ENCODE measurements around the gene EMD. TPM values are rescaled to one million over a fixed set of nuclear protein-coding genes. Genes with fewer than 3 reads are reported as not detected.

The EMD gene
- total and polyA plus RNA-seq, 12 donors = 7.7 to 95.2 (median 52.6) TPM

GRCh38 chrX:154428176-154429171, 49.4 kb downstream of the EMD start, which contains the start of gene ATP6AP1:
ATP6AP1 (plus strand) TSS chrX:154428677; CDS start chrX:154428693, 16 bp downstream.
- peak; percentile 92 to 98 (median 95) for DNase-seq
- peak within 1 kb of the TSS in 4 of 5 donors; percentile 15 to 85 (median 78) for H3K27ac ChIP-seq
- intact Hi-C loops (cut with DNase I) = no loop called here
- WGBS, 4 donors = 8 to 55% (median 29%) methylated on average over 28 to 87 of the region's 87 CpGs
- H3K36me3 ChIP-seq (replicated peaks in 1 of 2) = peaks cover 0 to 20% of the 10 kb centered on the region in 2 donors
- TF ChIP-seq CTCF (IDR thresholded peaks at IDR 0.05) (no peak), POLR2A (IDR thresholded peaks at IDR 0.05) (peak in 1 of 2 donors; percentile 54)
- peaks cover 0 to 15% of the 10 kb centered on the region in 2 donors for H3K4me1 ChIP-seq (replicated peaks in 1 of 2)
- peak within 1 kb of the TSS in 3 of 4 donors; percentile 18 to 64 (median 33) for H3K4me3 ChIP-seq
- no peaks in the 10 kb centered on the region for H3K9me3 ChIP-seq (replicated peaks in 1 of 3)
- no peaks in the 10 kb centered on the region for H3K27me3 ChIP-seq

GRCh38 chrX:154429711-154430110, 50.6 kb downstream of the EMD start:
- Histone ChIP-seq H3K27ac (peak overlapping the region in 2 of 5 donors; percentile 81 to 85), H3K4me3 (peak overlapping the region in 1 of 4 donors; percentile 64), H3K9me3 (replicated peaks in 1 of 3) (no peaks in the 10 kb centered on the region), H3K4me1 (replicated peaks in 1 of 2) (peaks cover 0 to 15% of the 10 kb centered on the region in 2 donors), H3K27me3 (no peaks in the 10 kb centered on the region), H3K36me3 (replicated peaks in 1 of 2) (peaks cover 0 to 30% of the 10 kb centered on the region in 2 donors)
- intact Hi-C loops (cut with DNase I) = no loop called here
- TF ChIP-seq POLR2A (IDR thresholded peaks at IDR 0.05) = no peak
- TF ChIP-seq CTCF (IDR thresholded peaks at IDR 0.05) = no peak
- DNase-seq = no peak
- WGBS, 4 donors = 60 to 82% (median 74%) methylated on average over 1 to 2 of the region's 2 CpGs

GRCh38 chrX:154430479-154430878, 51.4 kb downstream of the EMD start:
- peaks cover 0 to 15% of the 10 kb centered on the region in 2 donors for H3K4me1 ChIP-seq (replicated peaks in 1 of 2)
- H3K27ac ChIP-seq = peak overlapping the region in 2 of 5 donors; percentile 59
- intact Hi-C loops (cut with DNase I) = no loop called here
- H3K4me3 ChIP-seq = no peak overlapping the region
- DNase-seq = no peak
- H3K36me3 ChIP-seq (replicated peaks in 1 of 2) = peaks cover 0 to 37% of the 10 kb centered on the region in 2 donors
- 52 to 69% (median 65%) methylated on average over 6 of the region's 6 CpGs for WGBS, 4 donors
- no peaks in the 10 kb centered on the region for H3K27me3 ChIP-seq
- TF ChIP-seq POLR2A (IDR thresholded peaks at IDR 0.05) = no peak
- TF ChIP-seq CTCF (IDR thresholded peaks at IDR 0.05) = no peak
- no peaks in the 10 kb centered on the region for H3K9me3 ChIP-seq (replicated peaks in 1 of 3)

GRCh38 chrX:154430916-154431315, 51.8 kb downstream of the EMD start:
- no peak overlapping the region for H3K4me3 ChIP-seq
- H3K4me1 ChIP-seq (replicated peaks in 1 of 2) = peaks cover 0 to 15% of the 10 kb centered on the region in 2 donors
- no peak for DNase-seq
- H3K36me3 ChIP-seq (replicated peaks in 1 of 2) = peaks cover 0 to 42% of the 10 kb centered on the region in 2 donors
- TF ChIP-seq POLR2A (IDR thresholded peaks at IDR 0.05) (no peak), CTCF (IDR thresholded peaks at IDR 0.05) (no peak)
- no peaks in the 10 kb centered on the region for H3K9me3 ChIP-seq (replicated peaks in 1 of 3)
- 46 to 62% (median 55%) methylated on average over 5 to 7 of the region's 7 CpGs for WGBS, 4 donors
- H3K27me3 ChIP-seq = no peaks in the 10 kb centered on the region
- peak overlapping the region in 2 of 5 donors; percentile 59 for H3K27ac ChIP-seq
- intact Hi-C loops (cut with DNase I) = no loop called here
